Tibial artery (tissue), 4 donors: ENCODE measurements around the gene KCTD13.

Source experiments
- DNase-seq, 2 donors: peaks; one replicate each; pipeline ENCODE4 v3.0.0-alpha.2; 2019
- H3K27ac ChIP-seq, 2 donors: fragments of 200-600 bp; sonication (generic) in 1 of 2; 1 replicate in 1 of 2; 2 replicates in 1 of 2; pipeline ENCODE4 v1.5.1; 2018 to 2019; ENCODE audit warnings: mild to moderate bottlenecking in 1 of 2
- H3K27me3 ChIP-seq, 2 donors: fragments of 200-600 bp; sonication (generic) in 1 of 2; one replicate each; pipeline versions ENCODE4 v1.5.1 to v1.6.0; 2016 to 2019
- H3K36me3 ChIP-seq, 3 donors: fragments of 200-600 bp; sonication (generic) in 2 of 3; one replicate each; pipeline ENCODE4 v1.5.1; 2016 to 2019; ENCODE audit warnings: mild to moderate bottlenecking in 2 of 3
- H3K4me1 ChIP-seq, 4 donors: fragments of 200-600 bp; sonication (generic) in 2 of 4; 1 replicate in 3 of 4; 2 replicates in 1 of 4; pipeline ENCODE4 v1.5.1; 2016 to 2019
- H3K4me3 ChIP-seq, 2 donors: fragments of 200-600 bp; sonication (generic) in 1 of 2; 1 replicate in 1 of 2; 2 replicates in 1 of 2; pipeline ENCODE4 v1.5.1; 2018 to 2019; ENCODE audit warnings: mild to moderate bottlenecking in 2 of 2
- H3K9me3 ChIP-seq, 3 donors: fragments of 200-600 bp; sonication (generic) in 1 of 3; one replicate each; pipeline ENCODE4 v1.5.1; 2016 to 2019
- intact Hi-C: fragments of 100-400 bp; cut with DNase I; formaldehyde crosslinking; loops from one replicate; pipeline ENCODE4 v1.15.0; 2023; ENCODE audit warnings: low total_unique reads
- TF ChIP-seq, protein P1 (sequence below), 2 experiments: fragments of 200-600 bp in 1 of 2; fragments of 450-650 bp in 1 of 2; IDR thresholded peaks; one replicate each; pipeline ENCODE4 v1.5.1; 2017 to 2019; ENCODE audit warnings: antibody characterized with exemption in 2 of 2, mild to moderate bottlenecking in 1 of 2, moderate library complexity in 1 of 2

The KCTD13 gene

DNA sequence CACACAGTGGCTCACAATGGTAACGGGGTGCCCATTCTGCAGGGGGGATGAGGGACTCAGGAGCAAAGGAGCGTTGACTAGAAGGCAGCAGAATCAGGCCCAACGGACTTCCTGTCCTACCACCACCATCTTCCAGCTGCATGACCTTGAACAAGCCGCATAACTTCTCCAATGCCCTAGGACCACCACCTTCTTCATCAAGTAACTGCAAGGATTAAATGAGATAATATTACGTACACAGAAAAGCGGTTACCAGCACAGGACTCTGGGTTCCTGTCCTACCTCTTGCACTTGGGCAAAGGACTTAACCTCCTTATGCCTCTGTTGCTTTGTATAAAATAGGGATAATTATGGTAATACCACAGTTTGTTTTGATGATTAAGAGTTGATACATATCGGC, 21.1 kb downstream of the KCTD13 start:
- no peak overlapping the region for H3K4me3 ChIP-seq
- TF ChIP-seq, protein P1, sequence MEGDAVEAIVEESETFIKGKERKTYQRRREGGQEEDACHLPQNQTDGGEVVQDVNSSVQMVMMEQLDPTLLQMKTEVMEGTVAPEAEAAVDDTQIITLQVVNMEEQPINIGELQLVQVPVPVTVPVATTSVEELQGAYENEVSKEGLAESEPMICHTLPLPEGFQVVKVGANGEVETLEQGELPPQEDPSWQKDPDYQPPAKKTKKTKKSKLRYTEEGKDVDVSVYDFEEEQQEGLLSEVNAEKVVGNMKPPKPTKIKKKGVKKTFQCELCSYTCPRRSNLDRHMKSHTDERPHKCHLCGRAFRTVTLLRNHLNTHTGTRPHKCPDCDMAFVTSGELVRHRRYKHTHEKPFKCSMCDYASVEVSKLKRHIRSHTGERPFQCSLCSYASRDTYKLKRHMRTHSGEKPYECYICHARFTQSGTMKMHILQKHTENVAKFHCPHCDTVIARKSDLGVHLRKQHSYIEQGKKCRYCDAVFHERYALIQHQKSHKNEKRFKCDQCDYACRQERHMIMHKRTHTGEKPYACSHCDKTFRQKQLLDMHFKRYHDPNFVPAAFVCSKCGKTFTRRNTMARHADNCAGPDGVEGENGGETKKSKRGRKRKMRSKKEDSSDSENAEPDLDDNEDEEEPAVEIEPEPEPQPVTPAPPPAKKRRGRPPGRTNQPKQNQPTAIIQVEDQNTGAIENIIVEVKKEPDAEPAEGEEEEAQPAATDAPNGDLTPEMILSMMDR (IDR thresholded peaks at IDR 0.05) = no peak
- peaks cover 0 to 15% of the 10 kb centered on the region in 2 donors for H3K27me3 ChIP-seq
- H3K9me3 ChIP-seq = no peaks in the 10 kb centered on the region
- no peak for DNase-seq
- H3K4me1 ChIP-seq = peaks cover 0 to 14% (median 8%) of the 10 kb centered on the region in 4 donors
- peaks cover 0 to 10% (median 0%) of the 10 kb centered on the region in 3 donors for H3K36me3 ChIP-seq
- intact Hi-C loops = no loop called here
- H3K27ac ChIP-seq = no peak overlapping the region

DNA sequence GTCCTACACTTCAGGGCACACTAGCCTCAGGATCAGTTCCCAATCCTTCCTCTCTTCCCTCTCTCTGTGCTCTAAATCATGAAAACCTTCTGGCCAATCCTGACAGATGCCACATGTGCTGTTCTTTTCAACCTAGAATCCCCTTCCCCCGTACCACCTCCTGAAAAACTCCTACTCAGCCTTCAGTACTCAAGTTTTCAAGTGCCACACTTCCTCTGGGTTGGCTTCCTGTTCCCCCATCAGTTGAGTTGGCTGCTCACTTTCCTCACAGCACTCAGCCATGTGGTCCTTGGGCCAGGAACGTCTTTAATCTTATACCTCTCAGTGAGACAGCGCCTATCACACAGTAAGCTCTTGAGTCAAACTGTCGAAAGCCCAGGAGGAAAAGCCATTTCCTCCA, 22.4 kb downstream of the KCTD13 start:
- H3K9me3 ChIP-seq = no peaks in the 10 kb centered on the region
- no peak for DNase-seq
- H3K4me1 ChIP-seq = peaks cover 0 to 26% (median 12%) of the 10 kb centered on the region in 4 donors
- no peak overlapping the region for H3K4me3 ChIP-seq
- TF ChIP-seq, protein P1 (IDR thresholded peaks at IDR 0.05) = no peak
- peaks cover 0 to 10% (median 0%) of the 10 kb centered on the region in 3 donors for H3K36me3 ChIP-seq
- peaks cover 0 to 20% of the 10 kb centered on the region in 2 donors for H3K27me3 ChIP-seq
- no peak overlapping the region for H3K27ac ChIP-seq
- intact Hi-C loops = no loop called here

DNA sequence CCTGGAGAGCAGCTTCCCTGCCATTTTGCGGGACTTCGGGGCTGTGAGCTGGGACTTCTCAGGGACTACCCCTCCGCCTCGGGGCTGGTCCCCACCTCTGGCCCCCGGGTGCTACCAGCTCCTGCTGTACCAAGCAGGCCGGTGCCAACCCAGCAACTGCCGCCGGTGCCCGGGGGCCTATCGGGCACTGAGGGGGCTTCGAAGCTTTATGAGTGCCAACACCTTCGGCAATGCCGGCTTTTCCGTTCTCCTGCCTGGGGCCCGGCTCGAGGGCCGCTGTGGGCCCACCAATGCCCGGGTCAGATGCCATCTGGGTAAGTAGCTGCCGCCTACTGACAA, 24.4 kb downstream of the KCTD13 start:
- intact Hi-C loops = no loop called here
- H3K27ac ChIP-seq = no peak overlapping the region
- no peak overlapping the region for H3K4me3 ChIP-seq
- TF ChIP-seq, protein P1 (IDR thresholded peaks at IDR 0.05) = no peak
- peaks cover 0 to 5% (median 0%) of the 10 kb centered on the region in 3 donors for H3K36me3 ChIP-seq
- no peak for DNase-seq
- H3K27me3 ChIP-seq = peaks cover 2 to 40% of the 10 kb centered on the region in 2 donors
- H3K9me3 ChIP-seq = no peaks in the 10 kb centered on the region
- H3K4me1 ChIP-seq = peaks cover 0 to 26% (median 12%) of the 10 kb centered on the region in 4 donors

DNA sequence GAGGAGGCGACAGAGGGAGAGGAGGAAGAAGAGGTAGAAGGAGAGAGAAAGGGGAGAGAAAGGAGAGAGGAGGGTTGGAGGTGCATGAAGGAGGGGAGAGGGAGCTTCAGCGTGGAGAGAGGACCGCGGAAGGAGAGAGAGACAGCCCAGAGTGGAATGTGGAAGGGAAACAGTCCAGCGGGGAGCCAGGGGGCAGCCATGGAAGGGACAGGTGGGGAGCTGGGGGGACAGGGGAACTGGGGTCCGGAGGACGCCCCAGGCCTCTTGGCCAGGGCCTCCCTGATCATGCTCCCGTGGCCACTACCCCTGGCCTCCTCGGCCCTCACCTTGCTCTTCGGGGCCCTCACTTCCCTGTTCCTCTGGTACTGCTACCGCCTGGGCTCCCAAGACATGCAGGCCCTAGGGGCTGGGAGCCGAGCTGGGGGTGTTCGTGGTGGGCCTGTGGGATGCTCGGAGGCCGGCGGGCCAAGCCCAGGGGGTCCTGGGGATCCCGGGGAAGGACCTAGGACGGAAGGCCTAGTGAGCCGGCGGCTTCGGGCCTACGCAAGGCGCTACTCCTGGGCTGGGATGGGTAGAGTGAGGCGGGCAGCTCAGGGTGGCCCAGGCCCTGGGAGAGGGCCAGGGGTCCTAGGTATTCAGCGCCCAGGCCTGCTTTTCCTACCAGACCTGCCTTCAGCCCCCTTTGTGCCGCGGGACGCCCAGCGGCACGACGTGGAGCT, 25.0 kb downstream of the KCTD13 start:
- TF ChIP-seq, protein P1 (IDR thresholded peaks at IDR 0.05) = no peak
- H3K36me3 ChIP-seq = no peaks in the 10 kb centered on the region
- no peaks in the 10 kb centered on the region for H3K9me3 ChIP-seq
- H3K27me3 ChIP-seq = peaks cover 2 to 43% of the 10 kb centered on the region in 2 donors
- peaks cover 0 to 26% (median 12%) of the 10 kb centered on the region in 4 donors for H3K4me1 ChIP-seq
- H3K4me3 ChIP-seq = peak overlapping the region; percentile 49 to 56
- intact Hi-C loops = no loop called here
- no peak overlapping the region for H3K27ac ChIP-seq
- DNase-seq = no peak

DNA sequence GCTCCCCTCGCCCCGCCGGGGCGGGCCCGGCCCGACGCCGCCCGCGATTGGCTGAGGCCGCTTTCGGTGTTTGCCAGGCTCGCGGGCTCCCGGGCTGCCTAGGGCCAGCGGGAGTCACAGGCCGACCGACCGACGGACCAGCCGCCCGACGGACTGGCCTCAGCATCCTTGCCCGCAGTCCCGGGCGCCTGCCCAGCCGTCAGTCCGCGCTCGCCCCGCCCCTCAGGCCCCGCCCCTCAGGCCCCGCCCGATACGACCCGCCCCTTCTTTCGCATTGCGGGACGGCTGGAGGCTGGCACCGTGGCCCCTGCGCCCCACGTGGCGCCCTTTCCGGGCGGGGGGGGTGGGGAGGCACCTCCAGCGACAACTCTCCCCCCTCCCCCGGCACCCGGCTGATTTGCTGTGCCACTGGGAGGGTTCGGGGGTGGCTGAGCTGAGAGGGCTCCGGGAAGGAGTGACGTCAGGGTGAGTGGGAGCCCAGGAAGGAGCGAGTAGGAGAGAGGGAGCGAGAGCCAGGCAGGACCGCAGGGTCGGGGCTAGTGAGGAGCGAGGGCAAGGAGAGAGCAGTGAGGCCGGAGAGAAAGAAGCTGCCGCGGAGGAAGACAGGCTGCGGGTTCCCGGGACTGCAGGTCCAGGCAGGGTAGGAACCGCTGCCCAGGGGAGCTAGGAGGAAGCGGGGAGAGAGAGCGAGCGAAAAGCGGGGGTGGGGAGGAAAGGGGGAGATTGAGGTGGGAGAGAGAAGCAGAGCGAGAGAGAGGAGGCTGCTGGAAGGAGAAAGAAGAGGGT, 25.7 kb downstream of the KCTD13 start, which contains the start of gene ASPHD1:
Gene ASPHD1 (plus strand): TSS at position 387 of the 786 bp plus-strand sequence. CDS start 484 bp downstream, outside the sequence.
- Histone ChIP-seq H3K4me3 (peak within 1 kb of the TSS; percentile 49 to 56), H3K36me3 (no peaks in the 10 kb centered on the region), H3K9me3 (no peaks in the 10 kb centered on the region), H3K4me1 (peaks cover 0 to 26% (median 12%) of the 10 kb centered on the region in 4 donors), H3K27me3 (peaks cover 2 to 48% of the 10 kb centered on the region in 2 donors), H3K27ac (no peak within 1 kb of the TSS)
- TF ChIP-seq, protein P1 (IDR thresholded peaks at IDR 0.05) = no peak
- DNase-seq = peak in 1 of 2 donors; percentile 76
- intact Hi-C loops = no loop called here
